Trophoblast cell (in vitro differentiated cells and primary cell): ENCODE results near the gene RTN4R.

Source experiments
- DNase-seq, 2 donors: peaks; one replicate each; pipeline ENCODE4 v3.0.0-alpha.2; 2016
- H2AFZ ChIP-seq: 2 replicates; pipeline ENCODE4 v1.6.1; 2013; ENCODE audit warnings: low read length, moderate library complexity, mild to moderate bottlenecking; ENCODE audit not compliant: insufficient read depth, poor library complexity
- H2AK5ac ChIP-seq: 2 replicates; pipeline ENCODE4 v1.6.1; 2013; ENCODE audit warnings: mild to moderate bottlenecking, low read length
- H2BK120ac ChIP-seq: 2 replicates; pipeline ENCODE4 v1.6.1; 2013; ENCODE audit warnings: low read length, mild to moderate bottlenecking, moderate library complexity; ENCODE audit not compliant: insufficient read depth, poor library complexity
- H2BK12ac ChIP-seq: 2 replicates; pipeline ENCODE4 v1.6.1; 2013; ENCODE audit warnings: mild to moderate bottlenecking, low read length, moderate library complexity
- H2BK5ac ChIP-seq: 2 replicates; pipeline ENCODE4 v1.6.1; 2013; ENCODE audit warnings: low read length, low read depth, moderate library complexity, mild to moderate bottlenecking; ENCODE audit not compliant: poor library complexity
- H3K14ac ChIP-seq: 2 replicates; pipeline ENCODE4 v1.6.1; 2013; ENCODE audit warnings: mild to moderate bottlenecking, low read length
- H3K18ac ChIP-seq: 2 replicates; pipeline ENCODE4 v1.6.1; 2013; ENCODE audit warnings: mild to moderate bottlenecking, low read length
- H3K23ac ChIP-seq: 2 replicates; pipeline ENCODE4 v1.6.1; 2013; ENCODE audit warnings: low read length
- H3K27ac ChIP-seq: 2 replicates; pipeline ENCODE4 v1.5.1; 2013; ENCODE audit warnings: low read depth, mild to moderate bottlenecking, inconsistent platforms, low read length, moderate library complexity
- H3K27me3 ChIP-seq: 2 replicates; pipeline ENCODE4 v1.6.1; 2013; ENCODE audit warnings: inconsistent platforms, mild to moderate bottlenecking, low read length, moderate library complexity; ENCODE audit not compliant: insufficient read depth
- H3K36me3 ChIP-seq, 2 experiments: 1 replicate in 1 of 2; 2 replicates in 1 of 2; pipeline ENCODE4 v1.6.1; 2013; ENCODE audit warnings: low read length in 2 of 2, mild to moderate bottlenecking in 2 of 2, moderate library complexity in 1 of 2; ENCODE audit not compliant: insufficient read depth in 2 of 2, control insufficient read depth in 1 of 2
- H3K4ac ChIP-seq: 2 replicates; pipeline ENCODE4 v1.6.1; 2013; ENCODE audit warnings: low read depth, mild to moderate bottlenecking, low read length, moderate library complexity
- H3K4me1 ChIP-seq, 2 experiments: 1 replicate in 1 of 2; 2 replicates in 1 of 2; pipeline ENCODE4 v1.6.1; 2013; ENCODE audit warnings: low read length in 2 of 2, mild to moderate bottlenecking in 2 of 2, moderate library complexity in 1 of 2; ENCODE audit not compliant: insufficient read depth in 2 of 2, control insufficient read depth in 1 of 2
- H3K4me2 ChIP-seq: 2 replicates; pipeline ENCODE4 v1.6.1; 2013; ENCODE audit warnings: inconsistent platforms, mild to moderate bottlenecking, low read length, moderate library complexity
- H3K4me3 ChIP-seq: 2 replicates; pipeline ENCODE4 v1.5.1; 2013; ENCODE audit warnings: mild to moderate bottlenecking, low read depth, low read length, inconsistent platforms
- H3K79me1 ChIP-seq: one replicate; pipeline ENCODE4 v1.6.1; 2013; ENCODE audit warnings: low read length
- H3K79me2 ChIP-seq: 2 replicates; pipeline ENCODE4 v1.6.1; 2013; ENCODE audit warnings: low read length, mild to moderate bottlenecking; ENCODE audit not compliant: control insufficient read depth, insufficient read depth, poor library complexity
- H3K9ac ChIP-seq: 2 replicates; pipeline ENCODE4 v1.6.1; 2013; ENCODE audit warnings: mild to moderate bottlenecking, low read length
- H3K9me3 ChIP-seq: 2 replicates; pipeline ENCODE4 v1.6.1; 2013; ENCODE audit warnings: low read depth, mild to moderate bottlenecking, control low read depth, inconsistent platforms, low read length; ENCODE audit not compliant: insufficient read depth
- H4K12ac ChIP-seq: 2 replicates; pipeline ENCODE4 v1.6.1; 2013; ENCODE audit warnings: low read depth, mild to moderate bottlenecking, low read length, moderate library complexity
- H4K8ac ChIP-seq: 2 replicates; pipeline ENCODE4 v1.6.1; 2013; ENCODE audit warnings: low read depth, mild to moderate bottlenecking, low read length, moderate library complexity
- H4K91ac ChIP-seq: one replicate; pipeline ENCODE4 v1.6.1; 2013; ENCODE audit warnings: low read depth, mild to moderate bottlenecking, low read length, moderate library complexity
- WGBS: extraction: QIAGEN DNeasy Blood & Tissue Kit; methylation state at CpG from one replicate; pipeline ENCODE4 v1.1.7; 2013; ENCODE audit warnings: missing lambda C conversion rate; ENCODE audit not compliant: insufficient read length, insufficient coverage; ENCODE audit errors: extremely low coverage; 5-methylcytosine and 5-hydroxymethylcytosine counted together

The RTN4R gene

DNA sequence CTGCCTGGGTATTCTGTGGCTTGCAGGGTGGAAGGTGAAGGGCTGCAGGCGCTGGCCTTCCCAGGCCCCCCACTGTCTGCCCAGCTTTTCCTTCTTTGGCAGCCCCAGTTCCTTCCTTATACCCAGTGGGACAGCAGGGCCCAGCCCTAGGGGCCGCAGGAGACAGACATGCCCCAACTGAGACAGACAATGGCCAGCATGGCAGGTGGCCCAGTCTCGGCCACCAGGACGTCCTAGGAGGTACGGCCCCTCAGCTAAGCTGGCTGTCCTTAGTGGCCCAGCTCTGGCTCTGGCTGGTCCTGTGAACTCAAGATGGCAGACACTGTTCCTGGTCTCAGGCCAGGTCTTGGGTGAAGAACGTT, 35.9 kb downstream of the RTN4R start:
- H3K4me3 ChIP-seq: no peak overlapping the region
- H4K12ac ChIP-seq: no peak overlapping the region
- H2AFZ ChIP-seq: no peak overlapping the region
- no peak overlapping the region for H3K9ac ChIP-seq
- no peak overlapping the region for H3K23ac ChIP-seq
- no peak overlapping the region for H3K4ac ChIP-seq
- no peak overlapping the region for H3K14ac ChIP-seq
- no peak overlapping the region for H2BK120ac ChIP-seq
- H3K4me1 ChIP-seq: no peaks in the 10 kb centered on the region
- H4K8ac ChIP-seq: no peak overlapping the region
- H2BK5ac ChIP-seq: no peak overlapping the region
- H3K79me1 ChIP-seq: no peaks in the 10 kb centered on the region
- H3K27me3 ChIP-seq: no peaks in the 10 kb centered on the region
- no peaks in the 10 kb centered on the region for H3K79me2 ChIP-seq
- H2BK12ac ChIP-seq: no peak overlapping the region
- H3K9me3 ChIP-seq: no peaks in the 10 kb centered on the region
- no peak overlapping the region for H2AK5ac ChIP-seq
- no peaks in the 10 kb centered on the region for H3K36me3 ChIP-seq
- DNase-seq: no peak
- no peak overlapping the region for H4K91ac ChIP-seq
- H3K27ac ChIP-seq: no peak overlapping the region
- H3K4me2 ChIP-seq: no peak overlapping the region
- no peak overlapping the region for H3K18ac ChIP-seq
- no CpG with 5 or more reads among the region's 6 CpGs for WGBS

DNA sequence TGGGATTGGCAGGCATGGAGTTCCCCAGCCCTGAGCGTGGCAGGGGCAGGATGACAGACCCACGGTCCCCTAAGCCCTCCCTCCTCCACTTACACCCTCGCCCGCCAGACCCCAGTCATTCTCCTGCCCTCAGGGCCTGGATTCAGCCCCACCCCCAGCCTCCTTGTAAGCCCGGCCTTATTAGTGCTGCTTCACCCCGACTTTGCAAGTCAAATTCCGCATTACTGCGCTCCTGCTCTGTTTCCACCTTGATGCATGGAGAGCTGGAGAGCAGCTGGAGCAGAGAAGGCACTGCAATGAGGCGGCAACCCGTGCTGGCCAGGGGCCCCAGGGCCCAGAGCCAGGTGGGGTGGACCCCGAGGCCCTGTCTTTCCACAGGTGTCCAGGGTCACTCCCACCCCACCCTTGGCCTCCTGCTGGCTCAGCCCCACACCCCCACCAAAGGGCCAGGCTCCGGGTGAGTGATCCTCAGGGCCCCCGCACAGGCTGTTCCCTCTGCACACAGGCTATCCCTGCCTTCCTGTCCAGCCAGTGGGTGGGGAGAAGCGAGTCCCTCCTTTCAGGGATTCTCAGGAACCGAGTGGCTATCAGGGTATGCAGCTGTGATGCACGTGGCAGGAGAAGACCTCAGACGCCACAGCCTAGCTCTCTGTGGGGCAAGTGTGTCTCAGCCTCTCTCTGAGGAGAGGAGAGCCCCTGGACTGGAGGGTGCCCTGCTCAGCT, 36.4 kb downstream of the RTN4R start:
- Histone ChIP-seq H3K36me3 (no peaks in the 10 kb centered on the region), H3K4me3 (no peak overlapping the region), H2BK5ac (no peak overlapping the region), H2BK120ac (no peak overlapping the region), H3K4me1 (no peaks in the 10 kb centered on the region), H3K4me2 (no peak overlapping the region), H3K9ac (no peak overlapping the region), H3K79me1 (no peaks in the 10 kb centered on the region), H3K14ac (no peak overlapping the region), H3K27me3 (no peaks in the 10 kb centered on the region), H3K18ac (no peak overlapping the region), H3K4ac (no peak overlapping the region), H2AFZ (no peak overlapping the region), H2AK5ac (no peak overlapping the region), H3K9me3 (no peaks in the 10 kb centered on the region), H3K27ac (no peak overlapping the region), H3K23ac (no peak overlapping the region), H4K12ac (no peak overlapping the region), H2BK12ac (no peak overlapping the region), H4K91ac (no peak overlapping the region), H4K8ac (no peak overlapping the region), H3K79me2 (no peaks in the 10 kb centered on the region)
- no CpG with 5 or more reads among the region's 17 CpGs for WGBS
- DNase-seq: no peak

DNA sequence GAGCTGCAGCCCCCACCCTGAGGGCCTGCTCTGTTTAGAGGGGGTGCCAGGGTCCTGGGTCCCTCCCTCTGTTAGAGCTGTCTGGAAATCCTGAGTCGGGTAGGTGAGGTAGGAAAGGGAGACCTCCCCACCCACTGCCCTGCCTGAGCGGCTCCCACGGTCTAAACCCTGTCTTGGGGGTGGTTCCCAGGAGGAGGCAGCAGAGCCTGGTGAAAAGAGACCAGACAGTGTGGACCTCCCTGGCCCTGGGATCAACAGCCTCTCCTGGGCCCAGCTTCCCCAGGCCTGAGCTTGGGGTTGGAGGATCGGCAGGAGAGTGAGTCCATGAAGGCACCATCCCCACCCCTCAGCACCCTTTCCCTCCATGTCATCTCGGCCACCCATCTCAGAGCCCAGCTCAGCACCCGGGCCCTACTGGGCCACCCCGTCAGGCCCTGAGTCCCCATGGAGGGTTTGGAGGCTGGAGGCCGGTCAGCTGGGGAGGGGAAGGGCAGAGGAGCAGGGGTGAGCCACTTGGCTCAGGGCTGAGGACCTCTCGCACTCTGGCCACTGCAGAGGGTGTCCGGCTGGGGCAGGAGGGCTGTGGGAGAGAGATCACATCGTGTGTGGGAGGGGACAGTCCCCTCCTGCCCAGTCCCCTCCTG, 37.2 kb downstream of the RTN4R start:
- Histone ChIP-seq H3K23ac (no peak overlapping the region), H3K27me3 (no peaks in the 10 kb centered on the region), H3K36me3 (no peaks in the 10 kb centered on the region), H3K27ac (no peak overlapping the region), H3K9me3 (no peaks in the 10 kb centered on the region), H3K4me1 (no peaks in the 10 kb centered on the region), H2AFZ (no peak overlapping the region), H3K4me3 (no peak overlapping the region), H3K14ac (no peak overlapping the region), H4K8ac (no peak overlapping the region), H4K91ac (no peak overlapping the region), H2BK12ac (no peak overlapping the region), H2BK120ac (no peak overlapping the region), H4K12ac (no peak overlapping the region), H2AK5ac (no peak overlapping the region), H3K79me2 (no peaks in the 10 kb centered on the region), H3K4me2 (no peak overlapping the region), H2BK5ac (no peak overlapping the region), H3K18ac (no peak overlapping the region), H3K9ac (no peak overlapping the region), H3K4ac (no peak overlapping the region), H3K79me1 (no peaks in the 10 kb centered on the region)
- WGBS: no CpG with 5 or more reads among the region's 11 CpGs
- no peak for DNase-seq

DNA sequence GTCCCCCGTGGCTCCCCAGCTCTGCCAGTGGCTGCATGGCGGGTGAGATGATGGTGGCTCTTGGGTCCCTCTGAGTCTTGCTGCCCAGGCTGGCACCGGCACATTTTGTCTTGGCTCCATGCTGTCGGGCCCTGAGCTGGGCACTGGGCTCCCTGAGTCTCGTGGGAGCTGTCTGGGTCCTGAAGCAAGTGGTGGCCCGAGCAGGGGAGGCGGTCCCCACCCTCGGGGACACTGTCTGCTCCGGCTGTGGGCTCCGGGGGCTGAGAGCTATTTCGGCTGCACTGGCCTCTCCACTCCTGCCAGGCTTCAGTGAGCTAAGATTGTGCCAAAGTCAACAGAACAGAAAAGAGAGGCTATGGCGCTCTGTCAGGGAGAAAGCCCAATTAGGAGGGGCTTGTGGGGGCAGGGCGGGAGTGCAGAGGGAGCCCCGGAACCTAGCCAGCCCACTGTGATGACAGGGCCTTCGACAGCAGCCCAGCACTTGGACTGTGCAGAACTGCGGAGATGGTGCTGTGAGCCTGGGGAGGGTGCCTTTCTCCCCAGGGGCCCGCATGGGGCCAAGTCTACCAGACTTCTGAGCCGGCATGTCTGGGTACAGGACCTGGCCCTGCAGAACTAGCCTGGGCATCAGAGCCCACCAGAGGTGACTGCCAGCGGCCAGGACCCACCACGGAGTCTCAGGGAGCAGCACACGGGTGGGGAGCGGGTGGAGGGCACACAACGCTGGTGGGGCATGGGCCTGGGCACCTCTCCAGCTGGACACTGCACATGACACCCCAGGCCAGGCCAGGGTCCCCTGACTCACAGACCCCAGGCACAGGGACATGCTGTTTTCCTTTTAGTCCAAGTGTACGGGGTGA, 38.0 kb downstream of the RTN4R start:
- Histone ChIP-seq H4K91ac (no peak overlapping the region), H3K4ac (no peak overlapping the region), H3K79me1 (no peaks in the 10 kb centered on the region), H2BK12ac (no peak overlapping the region), H3K9ac (no peak overlapping the region), H3K79me2 (no peaks in the 10 kb centered on the region), H2BK120ac (no peak overlapping the region), H3K27ac (no peak overlapping the region), H3K9me3 (peaks cover 7% of the 10 kb centered on the region), H2AFZ (no peak overlapping the region), H3K18ac (no peak overlapping the region), H3K14ac (no peak overlapping the region), H3K4me1 (no peaks in the 10 kb centered on the region), H3K4me3 (no peak overlapping the region), H3K36me3 (no peaks in the 10 kb centered on the region), H3K27me3 (no peaks in the 10 kb centered on the region), H2AK5ac (no peak overlapping the region), H3K23ac (no peak overlapping the region), H4K12ac (no peak overlapping the region), H4K8ac (no peak overlapping the region), H2BK5ac (no peak overlapping the region), H3K4me2 (no peak overlapping the region)
- DNase-seq: no peak
- WGBS: no CpG with 5 or more reads among the region's 24 CpGs
